ENCODE results near the gene KLHDC2.
"Not testable (repeated sequence)": the region's sequence is repeated elsewhere in the genome, so short reads cannot be mapped to it uniquely, and the experiment has no call there.

Gene KLHDC2

DNA sequence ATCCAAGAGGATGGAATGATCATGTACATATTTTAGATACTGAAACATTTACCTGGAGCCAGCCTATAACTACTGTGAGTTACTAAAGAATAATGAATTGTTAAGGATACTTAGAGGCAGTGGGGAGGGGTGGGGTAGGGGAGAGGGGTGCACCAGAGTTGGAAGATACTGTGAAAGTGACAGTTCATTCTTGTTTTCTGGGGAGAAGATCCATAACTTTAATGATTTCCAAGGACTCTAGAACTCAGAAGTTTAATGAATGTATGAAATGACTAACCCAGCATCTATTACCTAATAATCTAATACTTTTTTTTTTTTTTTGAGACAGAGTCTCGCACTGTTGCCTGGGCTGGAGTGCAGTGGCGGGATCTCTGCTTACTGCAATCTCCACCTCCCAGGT is 10.5 kb downstream of the KLHDC2 start:
- no peak for DNase-seq (ENCODE audit: low read depth)

DNA sequence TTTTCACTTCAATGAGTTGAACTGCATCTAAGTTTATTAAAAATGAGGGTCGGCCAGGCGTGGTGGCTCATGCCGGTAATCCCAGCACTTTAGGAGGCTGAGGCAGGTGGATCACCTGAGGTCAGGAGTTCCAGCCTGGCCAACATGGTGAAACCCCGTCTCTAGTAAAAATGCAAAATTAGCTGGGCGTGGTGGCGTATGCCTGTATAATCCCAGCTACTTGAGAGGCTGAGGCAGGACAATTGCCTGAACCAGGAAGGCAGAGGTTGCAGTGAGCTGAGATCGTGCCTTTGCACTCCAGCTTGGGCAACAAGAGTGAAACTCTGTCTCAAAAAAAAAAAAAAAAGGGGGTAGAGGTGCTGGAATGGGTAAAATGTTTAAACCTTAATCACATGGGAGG is 13.1 kb downstream of the KLHDC2 start:
- DNase-seq (ENCODE audit: low read depth) = not testable (repeated sequence)

GRCh38 chr14:49783394-49784014 is 15.6 kb downstream of the KLHDC2 start:
- DNase-seq (ENCODE audit: low read depth) = no peak

DNA sequence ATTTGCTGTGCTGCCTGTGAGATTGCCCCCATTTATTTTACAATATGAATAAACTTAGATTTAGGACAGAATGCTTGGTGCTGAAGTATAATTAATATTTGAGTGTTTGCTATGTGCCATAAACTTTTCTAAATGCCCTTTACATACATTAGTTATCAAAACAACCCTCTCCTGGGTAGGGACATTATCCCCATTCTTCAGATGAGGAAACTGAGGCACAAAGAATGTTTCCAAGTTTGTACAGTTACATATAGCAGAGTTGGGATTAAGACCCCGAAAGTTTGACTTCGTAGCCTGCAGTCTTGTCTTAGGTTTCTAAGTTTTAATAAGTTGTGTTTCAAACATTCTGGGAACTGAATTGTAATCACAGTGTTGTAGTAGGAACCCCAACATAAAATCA is 18.4 kb downstream of the KLHDC2 start:
- DNase-seq (ENCODE audit: low read depth) = no peak

DNA sequence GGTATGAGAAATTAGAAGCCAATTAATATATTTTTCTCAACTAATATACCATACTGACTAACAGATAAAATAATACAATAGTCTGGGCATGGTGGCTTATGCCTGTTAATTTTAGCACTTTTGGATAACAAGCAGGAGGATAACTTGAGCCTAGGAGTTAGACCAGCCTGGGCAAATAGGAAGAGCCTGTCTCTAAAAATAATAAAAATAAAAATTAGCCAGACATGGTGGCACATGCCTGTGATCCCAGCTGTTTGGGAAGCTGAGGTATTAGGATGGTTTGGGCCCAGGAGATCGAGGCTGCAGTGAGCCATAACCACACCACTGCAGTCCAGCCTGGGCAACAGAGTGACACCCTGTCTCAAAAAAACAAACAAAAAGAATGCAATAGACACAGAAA is 24.7 kb downstream of the KLHDC2 start:
- no peak for DNase-seq (ENCODE audit: low read depth)

- no peak for DNase-seq (ENCODE audit: low read depth)
These were observed 28.1 kb downstream of the KLHDC2 start for GRCh38 chr14:49796025-49796424.

DNA sequence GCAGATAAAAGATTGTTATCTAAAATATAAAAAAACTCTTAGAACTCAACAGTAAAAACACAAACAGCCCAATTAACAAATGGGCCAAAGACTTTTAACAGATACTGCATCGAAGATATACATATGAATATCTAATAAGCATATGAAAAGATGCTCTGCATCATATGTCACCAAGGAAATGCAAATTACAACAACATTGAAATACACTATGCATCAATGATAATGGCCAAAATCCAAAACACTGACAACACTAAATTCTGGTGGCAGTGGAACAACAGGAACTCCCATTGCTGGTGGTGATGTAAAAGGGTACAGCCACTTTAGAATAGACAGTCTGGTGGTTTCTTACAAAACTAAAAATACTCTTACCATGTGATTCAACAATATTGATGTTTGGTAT is 40.8 kb downstream of the KLHDC2 start:
- no peak for DNase-seq (ENCODE audit: low read depth)

DNA sequence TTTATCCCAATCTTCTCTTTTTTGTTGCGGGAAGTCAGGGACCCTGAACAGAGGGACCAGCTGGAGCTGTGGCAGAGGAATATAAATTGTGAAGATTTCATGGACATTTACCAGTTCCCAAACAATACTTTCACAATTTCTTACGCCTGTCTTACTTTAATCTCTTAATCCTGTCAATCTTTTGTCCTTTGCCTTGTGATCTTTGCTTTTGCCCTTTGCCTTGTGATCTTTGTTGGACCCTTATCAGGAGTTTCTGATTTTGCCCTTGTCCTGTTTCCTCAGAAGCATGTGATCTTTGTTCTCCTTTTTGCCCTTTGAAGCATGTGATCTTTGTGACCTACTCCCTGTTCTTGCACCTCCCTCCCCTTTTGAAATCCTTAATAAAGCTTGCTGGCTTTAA is 48.2 kb downstream of the KLHDC2 start:
- not testable (repeated sequence) for DNase-seq (ENCODE audit: low read depth)

- DNase-seq (ENCODE audit: low read depth) = no peak
These were observed 48.9 kb downstream of the KLHDC2 start for GRCh38 chr14:49816844-49817243.

DNA sequence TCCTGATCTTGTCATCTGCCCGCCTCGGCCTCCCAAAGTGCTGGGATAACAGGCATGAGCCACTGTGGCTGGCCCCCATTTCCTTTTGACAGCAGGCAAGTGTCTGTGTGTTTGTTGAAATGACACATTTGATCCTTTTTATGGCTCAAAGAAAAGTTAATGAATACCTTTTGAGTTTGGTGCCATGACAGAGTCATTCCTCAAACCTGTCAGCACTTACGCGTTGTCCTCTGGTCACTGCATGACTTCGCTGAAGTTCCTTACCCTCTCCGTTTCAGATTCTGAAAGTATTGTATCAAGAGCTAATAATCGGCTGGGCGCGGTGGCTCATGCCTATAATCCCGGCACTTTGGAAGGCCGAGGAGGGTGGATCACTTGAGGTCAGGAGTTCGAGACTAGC is 52.2 kb downstream of the KLHDC2 start:
- DNase-seq (ENCODE audit: low read depth) = no peak

DNA sequence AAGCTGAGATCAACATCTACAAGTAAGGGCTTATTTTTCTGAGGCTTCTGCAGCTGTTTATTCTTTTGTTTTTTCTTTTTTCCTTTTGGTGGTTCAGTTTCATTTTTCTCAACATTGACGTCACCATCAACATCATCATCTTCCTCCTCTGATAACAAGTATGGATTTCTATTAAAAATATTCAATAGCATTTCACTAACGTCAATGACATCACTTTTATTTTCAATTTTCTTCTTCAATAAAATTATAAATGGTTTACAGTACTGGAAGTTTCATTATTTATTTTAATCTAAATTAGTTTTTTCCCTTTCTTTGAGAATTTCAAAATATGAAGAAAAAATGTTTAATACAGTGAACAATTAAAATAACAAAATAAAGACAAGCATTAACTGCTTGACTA is 60.7 kb downstream of the KLHDC2 start:
- no peak for DNase-seq (ENCODE audit: low read depth)

Data from activated T-cell treated with anti-CD3 and anti-CD28 coated beads for 24 hours (primary cell).